Neutrophil (primary cell): ENCODE measurements around the gene SCAF1.
"Not testable (repeated sequence)": the region's sequence is repeated elsewhere in the genome, so short reads cannot be mapped to it uniquely, and the experiment has no call there.

Source experiments
- H3K27ac ChIP-seq: fragments of 200-600 bp; sonication (generic); 2 replicates; pipeline ENCODE4 v1.5.1; 2016; ENCODE audit warnings: mild to moderate bottlenecking, moderate library complexity
- H3K27me3 ChIP-seq: fragments of 200-600 bp; sonication (generic); 2 replicates; pipeline ENCODE4 v1.6.0; 2016; ENCODE audit warnings: mild to moderate bottlenecking
- H3K36me3 ChIP-seq: fragments of 200-600 bp; sonication (generic); 2 replicates; pipeline ENCODE4 v1.5.1; 2017
- H3K4me1 ChIP-seq, 2 experiments: fragments of 200-600 bp in 1 of 2; sonication (generic) in 1 of 2; 1 replicate in 1 of 2; 2 replicates in 1 of 2; pipeline versions ENCODE4 v1.5.1 to v1.6.1; 2013 to 2016; ENCODE audit warnings: low read depth in 1 of 2, low read length in 1 of 2, mild to moderate bottlenecking in 1 of 2, moderate library complexity in 1 of 2; ENCODE audit not compliant: control insufficient read depth in 1 of 2, insufficient read depth in 1 of 2
- H3K4me3 ChIP-seq, 2 experiments: fragments of 200-600 bp in 1 of 2; sonication (generic) in 1 of 2; 1 replicate in 1 of 2; 2 replicates in 1 of 2; pipeline ENCODE4 v1.5.1; 2013 to 2016; ENCODE audit warnings: low read depth in 1 of 2, low read length in 1 of 2, mild to moderate bottlenecking in 1 of 2, moderate library complexity in 1 of 2
- H3K9me3 ChIP-seq: fragments of 200-600 bp; sonication (generic); 2 replicates; pipeline ENCODE4 v1.5.1; 2016
- TF ChIP-seq, protein P1 (sequence below): fragments of 200-600 bp; sonication (generic); IDR thresholded peaks from 2 replicates; pipeline ENCODE4 v1.5.1; 2016; ENCODE audit warnings: antibody characterized with exemption

Gene SCAF1

DNA sequence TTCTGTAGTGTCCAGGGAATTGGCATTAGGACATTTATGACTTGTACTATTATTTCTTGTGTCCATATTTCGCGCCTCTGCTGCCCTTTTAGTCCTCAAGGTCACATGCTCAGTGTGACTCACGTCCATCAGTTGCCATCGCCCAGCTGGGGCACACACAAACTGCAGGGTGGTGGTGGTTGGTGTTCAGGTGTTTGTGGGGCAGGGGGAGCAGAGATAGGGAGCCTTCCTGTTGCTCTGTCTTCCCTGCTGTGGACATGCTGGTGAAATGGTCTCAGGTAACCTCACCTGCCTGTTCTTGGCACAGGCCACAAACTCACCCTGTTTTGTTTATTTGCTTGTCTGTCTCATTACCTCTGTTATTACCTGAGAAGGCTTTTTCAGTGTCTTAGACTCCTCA lies 28.6 kb upstream of the SCAF1 start:
- no peaks in the 10 kb centered on the region for H3K27me3 ChIP-seq
- peaks cover 69% of the 10 kb centered on the region for H3K36me3 ChIP-seq
- H3K4me1 ChIP-seq, result peaks cover 4 to 6% of the 10 kb centered on the region in 2 experiments
- TF ChIP-seq, protein P1, sequence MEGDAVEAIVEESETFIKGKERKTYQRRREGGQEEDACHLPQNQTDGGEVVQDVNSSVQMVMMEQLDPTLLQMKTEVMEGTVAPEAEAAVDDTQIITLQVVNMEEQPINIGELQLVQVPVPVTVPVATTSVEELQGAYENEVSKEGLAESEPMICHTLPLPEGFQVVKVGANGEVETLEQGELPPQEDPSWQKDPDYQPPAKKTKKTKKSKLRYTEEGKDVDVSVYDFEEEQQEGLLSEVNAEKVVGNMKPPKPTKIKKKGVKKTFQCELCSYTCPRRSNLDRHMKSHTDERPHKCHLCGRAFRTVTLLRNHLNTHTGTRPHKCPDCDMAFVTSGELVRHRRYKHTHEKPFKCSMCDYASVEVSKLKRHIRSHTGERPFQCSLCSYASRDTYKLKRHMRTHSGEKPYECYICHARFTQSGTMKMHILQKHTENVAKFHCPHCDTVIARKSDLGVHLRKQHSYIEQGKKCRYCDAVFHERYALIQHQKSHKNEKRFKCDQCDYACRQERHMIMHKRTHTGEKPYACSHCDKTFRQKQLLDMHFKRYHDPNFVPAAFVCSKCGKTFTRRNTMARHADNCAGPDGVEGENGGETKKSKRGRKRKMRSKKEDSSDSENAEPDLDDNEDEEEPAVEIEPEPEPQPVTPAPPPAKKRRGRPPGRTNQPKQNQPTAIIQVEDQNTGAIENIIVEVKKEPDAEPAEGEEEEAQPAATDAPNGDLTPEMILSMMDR, result no peak
- no peaks in the 10 kb centered on the region for H3K9me3 ChIP-seq
- H3K4me3 ChIP-seq, result no peak overlapping the region
- H3K27ac ChIP-seq, result no peak overlapping the region

DNA sequence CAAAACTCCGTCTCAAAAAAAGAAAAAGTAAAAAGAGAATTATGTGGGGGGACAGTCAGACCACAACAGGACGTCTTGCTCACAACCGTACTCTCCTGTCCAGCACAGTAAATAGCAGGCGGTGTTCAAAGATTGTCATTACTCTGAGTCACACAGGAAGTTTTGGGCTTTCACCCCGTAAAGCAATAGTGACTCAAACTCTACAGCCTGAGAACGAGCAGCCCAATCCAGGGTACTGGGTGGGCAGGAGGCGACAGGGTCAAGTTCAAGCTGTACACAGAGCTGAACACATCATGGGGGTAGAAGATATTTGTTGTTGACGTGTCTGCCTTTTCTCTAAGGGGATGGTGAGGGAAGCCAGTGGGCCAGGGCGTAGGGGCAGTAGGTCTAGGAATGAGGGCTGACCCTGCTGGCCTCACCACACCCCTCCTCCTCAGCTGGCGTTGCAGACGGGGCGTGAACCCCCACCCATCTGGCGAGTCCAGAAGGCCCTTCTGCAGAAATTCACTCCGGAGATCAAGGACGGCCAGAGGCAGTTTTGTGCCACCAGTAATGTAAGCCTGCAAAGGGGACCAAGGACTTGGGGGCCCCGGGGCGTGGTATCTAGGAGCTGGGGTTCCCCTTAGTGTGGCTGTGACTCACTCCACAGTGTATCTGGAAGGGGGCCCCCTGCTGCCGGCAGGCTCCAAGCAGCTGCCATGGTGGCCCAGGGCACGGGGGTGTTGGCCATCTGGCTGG lies 27.7 kb upstream of the SCAF1 start:
- Histone ChIP-seq H3K4me3 (no peak overlapping the region), H3K27ac (no peak overlapping the region), H3K36me3 (peaks cover 66% of the 10 kb centered on the region), H3K4me1 (peaks cover 4 to 6% of the 10 kb centered on the region in 2 experiments), H3K27me3 (no peaks in the 10 kb centered on the region), H3K9me3 (no peaks in the 10 kb centered on the region)
- TF ChIP-seq, protein P1, result no peak

DNA sequence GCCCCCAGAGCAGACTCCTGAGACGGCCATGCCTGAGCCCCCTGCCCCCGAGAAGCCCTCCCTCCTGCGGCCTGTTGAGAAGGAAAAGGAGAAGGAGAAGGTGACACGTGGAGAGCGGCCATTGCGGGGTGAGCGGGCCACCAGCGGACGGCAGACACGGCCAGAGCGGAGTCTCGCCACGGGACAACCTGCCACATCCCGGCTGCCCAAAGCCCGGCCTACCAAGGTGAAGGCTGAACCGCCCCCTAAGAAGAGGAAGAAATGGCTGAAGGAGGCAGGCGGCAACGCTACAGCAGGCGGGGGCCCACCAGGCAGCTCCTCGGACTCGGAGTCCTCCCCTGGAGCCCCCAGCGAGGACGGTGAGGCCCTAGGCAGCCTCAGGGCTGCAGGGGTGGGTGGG lies 26.1 kb upstream of the SCAF1 start:
- no peak overlapping the region for H3K4me3 ChIP-seq
- no peaks in the 10 kb centered on the region for H3K27me3 ChIP-seq
- H3K9me3 ChIP-seq, result no peaks in the 10 kb centered on the region
- peaks cover 4 to 6% of the 10 kb centered on the region in 2 experiments for H3K4me1 ChIP-seq
- TF ChIP-seq, protein P1, result no peak
- peaks cover 68% of the 10 kb centered on the region for H3K36me3 ChIP-seq
- no peak overlapping the region for H3K27ac ChIP-seq

DNA sequence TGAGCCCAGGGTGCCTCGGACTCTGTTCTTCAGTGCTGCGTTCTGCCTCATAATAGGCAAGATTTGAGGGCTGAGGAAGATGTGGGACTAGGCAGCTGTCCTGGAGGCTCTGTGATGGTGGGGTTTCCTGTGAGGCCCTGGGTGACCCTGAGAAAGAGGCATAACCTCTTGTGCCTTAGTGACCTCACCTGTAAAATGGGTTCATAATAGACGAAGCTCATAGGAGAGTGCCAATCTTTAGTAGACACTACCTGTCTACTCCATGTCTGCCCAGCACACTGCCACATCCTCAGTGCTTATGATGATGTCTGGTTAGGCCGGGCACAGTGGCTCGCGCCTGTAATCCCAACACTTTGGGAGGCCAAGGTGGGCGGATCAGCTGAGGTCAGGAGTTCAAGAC lies 25.5 kb upstream of the SCAF1 start:
- TF ChIP-seq, protein P1, result no peak
- Histone ChIP-seq H3K4me3 (no peak overlapping the region), H3K27me3 (no peaks in the 10 kb centered on the region), H3K36me3 (peaks cover 69% of the 10 kb centered on the region), H3K4me1 (peaks cover 4 to 6% of the 10 kb centered on the region in 2 experiments), H3K9me3 (no peaks in the 10 kb centered on the region), H3K27ac (no peak overlapping the region)

DNA sequence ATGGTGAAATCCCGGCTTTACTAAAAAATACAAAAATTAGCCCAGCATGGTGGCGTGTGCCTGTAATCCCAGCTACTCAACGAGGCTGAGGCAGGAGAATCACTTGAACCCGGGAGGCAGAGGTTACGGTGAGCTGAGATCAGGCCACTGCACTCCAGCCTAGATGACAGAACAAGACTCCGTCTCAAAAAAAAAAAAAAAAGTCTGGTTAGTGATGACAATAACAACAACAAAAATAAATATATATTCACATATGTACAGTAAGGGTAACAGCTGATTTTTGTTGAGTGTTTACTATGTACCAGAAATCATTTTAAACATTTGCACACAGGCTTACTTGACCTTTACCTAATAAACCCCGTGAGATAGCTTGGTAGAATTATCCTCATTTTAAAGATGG lies 25.1 kb upstream of the SCAF1 start:
- H3K36me3 ChIP-seq, result peaks cover 73% of the 10 kb centered on the region

DNA sequence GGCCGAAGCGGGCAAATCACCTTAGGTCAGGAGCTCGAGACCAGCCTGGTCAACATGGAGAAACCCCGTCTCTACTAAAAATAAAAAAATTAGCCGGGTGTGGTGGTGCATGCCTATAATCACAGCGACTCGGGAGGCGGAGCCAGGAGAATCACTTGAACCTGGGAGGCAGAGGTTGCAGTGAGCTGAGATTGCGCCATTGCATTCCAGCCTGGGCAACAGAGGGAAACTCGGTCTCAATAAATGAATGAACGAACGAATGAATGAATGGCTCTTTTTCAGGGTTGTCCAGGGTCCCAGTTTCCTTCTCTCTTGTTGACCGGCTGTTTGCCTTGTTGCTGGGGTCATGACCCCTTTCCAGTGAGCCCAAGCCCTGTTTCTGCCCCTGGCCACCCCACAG lies 24.1 kb upstream of the SCAF1 start:
- H3K27me3 ChIP-seq, H3K9me3 ChIP-seq, H3K27ac ChIP-seq, H3K4me1 ChIP-seq, H3K4me3 ChIP-seq: not testable (repeated sequence)
- H3K36me3 ChIP-seq, result peaks cover 74% of the 10 kb centered on the region

More for the DNA sequence above, 25.1 kb upstream of the SCAF1 start:
- Histone ChIP-seq H3K27ac (no peak overlapping the region), H3K4me1 (peaks cover 4 to 6% of the 10 kb centered on the region in 2 experiments), H3K4me3 (no peak overlapping the region), H3K27me3 (no peaks in the 10 kb centered on the region), H3K9me3 (no peaks in the 10 kb centered on the region)
- TF ChIP-seq, protein P1, result no peak
